ENCODE measurements around the gene EEIG1.

The EEIG1 gene

DNA sequence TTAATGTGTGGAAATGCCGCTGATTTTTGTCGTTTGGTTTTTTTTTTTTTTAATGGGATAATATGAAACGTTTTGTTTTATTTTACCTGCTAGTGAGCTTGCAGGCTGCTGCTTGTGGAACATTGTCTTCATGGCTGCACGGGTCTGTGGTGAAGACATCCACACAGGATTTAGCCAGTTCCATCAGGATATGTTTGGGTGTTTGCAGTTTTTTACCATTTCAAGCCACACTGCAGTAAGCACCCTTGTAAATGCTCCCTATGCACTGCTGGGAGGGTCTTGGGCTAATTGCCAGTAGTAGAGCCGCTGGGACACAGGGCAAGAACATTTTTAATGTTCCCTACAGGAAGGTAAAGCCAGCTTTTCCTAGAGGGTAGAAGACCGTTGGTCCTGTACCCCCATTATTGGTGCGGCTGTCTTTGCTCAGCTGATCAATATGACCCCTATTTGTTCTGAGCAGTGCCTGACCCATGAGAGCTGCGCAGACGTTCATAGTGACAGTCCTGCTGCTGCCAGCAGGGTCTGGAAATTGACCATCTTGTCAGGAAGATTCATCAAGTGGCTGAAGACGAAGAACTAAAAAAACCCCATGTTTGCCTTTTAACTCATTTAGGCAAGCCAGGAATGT is 20.5 kb upstream of the EEIG1 start:
- no peak for DNase-seq

DNA sequence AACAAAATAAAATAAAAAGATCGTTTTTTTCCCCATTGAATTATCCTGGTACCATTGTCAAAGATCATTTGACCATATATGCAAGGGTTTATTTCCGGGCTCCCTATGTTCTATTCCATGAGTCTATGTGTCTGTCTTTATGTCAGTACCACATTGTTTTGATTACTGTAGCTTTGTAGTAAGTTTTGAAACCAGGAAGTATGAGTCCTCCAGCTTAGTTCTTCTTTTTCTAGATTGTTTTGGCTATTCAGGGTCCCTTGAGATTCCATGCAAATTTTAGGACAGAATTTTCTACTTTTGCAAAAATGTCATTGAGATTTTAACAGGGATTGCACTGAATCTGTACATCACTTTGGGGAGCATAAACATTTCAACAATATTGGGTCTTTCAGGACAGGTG is 18.7 kb upstream of the EEIG1 start:
- DNase-seq = no peak

DNA sequence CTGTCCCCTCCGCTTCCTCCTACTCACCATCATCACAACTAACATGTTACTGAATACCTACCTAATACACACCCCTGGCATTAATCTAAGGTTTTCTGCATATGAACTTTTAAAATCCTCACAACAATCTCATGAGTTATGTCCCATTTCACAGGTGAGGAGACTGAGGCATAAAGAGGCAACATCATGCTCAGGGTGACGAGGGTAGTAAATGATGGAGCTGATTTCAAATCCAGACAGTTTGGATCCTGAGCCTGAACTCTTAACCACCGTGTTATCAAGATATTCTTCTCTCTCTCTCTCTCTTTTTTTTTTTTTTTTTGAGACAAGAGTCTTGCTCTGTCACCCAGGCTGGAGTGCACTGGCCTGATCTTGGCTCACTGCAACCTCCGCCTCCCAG is 12.9 kb upstream of the EEIG1 start:
- DNase-seq = no peak

DNA sequence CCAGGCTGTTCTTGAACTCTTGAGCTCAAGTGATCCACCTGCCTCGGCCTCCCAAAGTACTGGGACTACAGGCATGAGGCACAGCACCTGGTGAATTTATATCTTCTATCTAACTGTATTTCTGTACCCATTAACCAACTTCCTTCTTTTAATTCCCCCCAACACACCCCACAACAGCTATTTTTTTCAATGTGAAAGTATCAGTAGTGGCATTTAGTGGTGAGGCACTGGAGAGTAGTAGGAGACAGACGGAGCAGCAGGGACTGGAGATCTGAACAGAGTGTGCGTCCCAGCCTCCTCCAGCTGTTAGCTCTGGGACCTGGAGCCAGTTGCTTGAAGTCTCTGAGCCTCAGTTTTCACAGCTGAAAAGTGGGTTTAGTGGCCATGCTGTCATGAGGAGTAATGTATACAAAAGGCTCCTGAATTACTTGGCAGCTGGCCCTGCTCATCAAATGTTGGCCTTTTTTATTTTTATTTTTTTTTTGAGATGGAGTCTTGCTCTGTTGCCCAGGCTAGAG is 11.0 kb upstream of the EEIG1 start:
- no peak for DNase-seq

DNA sequence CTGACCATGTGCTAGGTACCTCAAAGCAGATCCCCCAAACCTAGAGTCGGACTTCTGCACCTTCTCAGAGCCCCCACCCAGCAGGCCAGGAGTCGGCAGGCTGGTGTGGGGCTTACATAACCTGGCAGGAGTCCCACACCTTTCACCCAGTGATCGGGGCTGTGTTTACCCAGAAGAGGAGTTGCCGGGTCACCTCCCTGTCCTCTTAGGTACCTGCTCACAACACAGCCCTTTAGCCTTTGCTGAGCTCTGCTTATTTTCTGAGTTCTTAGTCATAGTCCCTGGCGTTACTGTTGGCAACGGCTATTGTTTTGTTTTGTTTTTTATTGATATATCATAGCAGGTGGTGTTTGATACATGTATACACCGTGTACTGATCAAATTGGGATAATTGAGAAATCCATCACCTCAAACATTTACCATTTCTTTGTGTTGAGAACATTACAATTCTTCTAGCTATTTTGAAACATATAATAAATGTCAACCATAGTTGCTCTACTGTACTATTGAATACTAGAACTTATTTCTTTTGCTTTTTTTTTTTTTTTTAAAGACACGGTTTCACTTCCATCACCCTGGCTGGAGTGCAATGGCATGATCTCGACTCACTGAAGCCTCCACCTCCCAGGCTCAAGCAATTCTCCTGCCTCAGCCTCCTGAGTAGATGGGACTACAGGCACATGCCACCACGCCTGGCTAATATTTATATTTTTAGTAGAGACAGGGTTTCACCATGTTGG is 10.4 kb upstream of the EEIG1 start:
- peak; percentile 85 for DNase-seq

DNA sequence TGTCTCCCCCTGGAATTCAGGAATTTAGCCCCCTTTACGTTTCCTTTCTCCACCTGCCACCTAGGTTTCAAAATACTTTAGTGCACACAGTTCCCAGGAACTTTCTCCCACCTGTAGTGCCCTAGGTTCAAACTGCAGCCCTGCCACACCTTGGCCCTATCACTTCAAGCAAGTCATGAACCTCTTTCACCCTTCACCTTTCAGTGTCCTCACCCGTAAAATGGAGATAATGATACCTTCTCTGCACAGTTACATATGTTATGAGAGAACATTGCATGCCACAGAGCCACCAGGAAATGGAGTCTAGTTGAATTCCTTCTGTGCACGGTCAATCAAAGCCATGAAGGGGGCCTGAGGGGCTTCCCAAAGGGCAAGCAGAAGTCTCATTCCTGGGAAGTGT is 9.8 kb upstream of the EEIG1 start:
- DNase-seq = no peak

DNA sequence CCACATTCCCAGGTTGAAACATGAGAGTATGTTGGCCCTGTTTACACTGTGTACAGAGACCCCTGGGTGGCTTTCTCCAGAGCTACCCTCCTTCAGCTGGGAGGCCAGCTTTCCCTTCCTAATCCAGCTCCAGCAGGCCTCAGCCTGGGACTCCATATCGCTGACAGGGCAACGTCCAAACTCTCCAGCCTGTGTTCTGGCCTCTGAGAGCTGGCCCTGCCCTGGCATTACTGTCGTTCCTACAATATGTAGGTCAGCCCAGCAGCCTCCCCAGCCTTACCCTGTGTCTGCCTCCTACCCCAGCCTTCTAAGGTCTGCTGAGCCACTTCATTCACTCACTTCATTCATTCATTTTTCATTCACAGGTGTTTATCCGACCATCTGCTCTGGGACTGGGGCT is 8.3 kb upstream of the EEIG1 start:
- no peak for DNase-seq

DNA sequence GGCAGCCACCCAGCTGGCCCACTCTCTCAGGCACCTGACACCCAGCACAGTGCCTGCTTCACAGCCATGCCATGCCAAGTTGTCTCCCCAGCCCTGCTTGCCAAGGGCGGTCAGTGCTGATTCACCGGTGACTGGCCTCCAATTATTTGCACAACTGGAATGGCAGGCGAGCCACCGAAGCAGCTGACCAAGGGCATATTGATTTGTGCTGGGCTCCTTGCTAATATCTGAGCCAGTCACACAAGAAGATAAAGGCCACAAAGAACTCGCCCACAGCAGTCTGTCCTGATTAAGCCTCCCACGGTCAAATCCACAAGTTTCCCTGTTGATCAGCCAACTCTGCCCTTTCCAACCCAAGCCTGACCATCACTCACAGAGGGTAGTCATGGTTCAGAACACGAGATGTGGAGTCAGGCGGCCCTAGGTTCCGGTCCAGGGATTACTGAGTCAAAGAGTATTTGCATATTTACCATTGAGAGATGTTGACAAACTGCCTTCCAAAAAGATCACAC is 6.4 kb upstream of the EEIG1 start:
- DNase-seq = no peak

DNA sequence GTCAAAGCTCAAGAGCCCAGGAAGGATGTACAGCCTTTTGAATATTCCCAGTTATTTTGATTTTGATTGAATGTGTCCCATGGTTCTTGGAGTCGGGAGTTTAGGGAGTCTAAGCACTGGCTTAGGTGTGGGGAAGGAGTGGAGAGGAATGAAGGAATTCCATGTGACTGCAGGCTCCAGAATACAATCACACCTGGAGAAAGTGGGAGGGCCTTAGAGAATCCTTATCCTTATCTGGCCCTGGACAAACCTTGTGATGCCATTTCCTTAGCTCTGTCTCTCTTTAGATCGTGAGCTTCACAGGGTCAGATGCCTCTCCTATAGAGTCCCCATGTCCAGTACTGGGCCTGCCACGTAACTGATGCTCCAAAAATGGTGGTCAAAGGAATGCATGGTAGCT is 4.2 kb upstream of the EEIG1 start:
- no peak for DNase-seq

DNA sequence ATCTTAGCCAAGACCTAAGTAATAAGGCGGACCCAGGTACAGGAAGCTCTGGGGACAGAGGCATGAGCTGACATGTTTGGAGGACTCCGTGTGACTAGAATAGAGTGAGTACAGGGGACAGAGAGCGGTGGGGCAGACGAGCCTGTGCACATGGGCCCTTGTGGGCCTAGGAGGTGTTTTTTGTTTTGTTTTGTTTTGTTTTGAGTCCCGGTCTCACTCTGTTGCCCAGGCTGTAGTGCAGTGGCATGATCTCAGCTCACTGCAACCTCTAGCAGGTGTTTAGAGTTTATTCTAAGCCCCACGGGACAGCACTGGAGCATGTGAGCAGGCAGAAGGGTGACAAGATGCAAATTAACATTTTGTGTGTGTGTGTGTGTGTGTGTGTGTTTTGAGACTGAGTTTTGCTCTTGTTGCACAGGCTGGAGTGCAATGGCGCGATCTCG is 3.1 kb upstream of the EEIG1 start:
- no peak for DNase-seq

DNA sequence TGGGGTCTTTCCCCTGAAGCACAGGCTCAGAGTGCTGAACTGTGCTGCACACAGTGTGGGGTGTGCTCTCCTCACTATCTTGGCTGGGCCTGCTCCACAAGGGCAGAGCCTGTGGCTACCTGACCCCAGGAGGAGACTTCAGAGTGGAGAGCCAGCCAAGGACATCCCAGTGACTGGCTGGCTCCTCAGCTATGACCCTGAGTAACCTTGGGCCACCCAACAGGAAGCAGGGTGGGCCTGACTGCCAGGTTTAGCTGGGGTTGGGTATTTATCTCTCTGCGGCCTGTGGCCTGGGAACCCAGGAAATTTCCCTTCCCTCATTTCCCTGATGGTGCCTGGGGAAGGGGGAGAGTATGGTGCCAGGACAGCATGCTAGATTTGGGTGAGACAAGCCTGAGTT is 2.1 kb upstream of the EEIG1 start:
- DNase-seq = no peak

DNA sequence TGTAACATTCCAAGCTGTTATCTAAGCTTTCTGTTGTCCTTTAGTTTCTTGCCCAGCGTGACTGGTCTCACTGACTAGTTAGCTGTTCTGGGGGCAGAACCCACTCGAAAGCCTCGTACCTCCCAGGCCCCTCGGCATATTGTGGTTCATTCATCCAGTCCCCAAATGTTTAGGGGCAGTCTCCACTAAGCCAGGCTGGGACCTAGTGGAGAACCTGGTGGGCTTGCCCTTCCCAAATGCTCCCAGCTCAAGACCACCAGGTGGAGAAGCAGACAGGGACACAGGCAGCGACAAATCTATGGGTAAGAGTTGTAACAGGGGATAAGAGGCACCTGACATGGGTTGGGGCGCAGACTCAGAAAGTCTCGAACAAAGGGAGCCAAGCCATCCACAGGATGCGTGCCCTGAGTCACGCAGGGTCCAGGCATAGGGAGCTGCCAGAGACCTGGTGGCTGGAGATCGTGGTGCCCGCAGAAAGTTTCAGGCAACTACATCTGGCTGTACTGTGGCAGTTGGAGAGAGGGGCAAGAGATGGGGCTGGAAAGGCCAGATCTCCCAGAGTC is 851 bp upstream of the EEIG1 start:
- no peak for DNase-seq

DNA sequence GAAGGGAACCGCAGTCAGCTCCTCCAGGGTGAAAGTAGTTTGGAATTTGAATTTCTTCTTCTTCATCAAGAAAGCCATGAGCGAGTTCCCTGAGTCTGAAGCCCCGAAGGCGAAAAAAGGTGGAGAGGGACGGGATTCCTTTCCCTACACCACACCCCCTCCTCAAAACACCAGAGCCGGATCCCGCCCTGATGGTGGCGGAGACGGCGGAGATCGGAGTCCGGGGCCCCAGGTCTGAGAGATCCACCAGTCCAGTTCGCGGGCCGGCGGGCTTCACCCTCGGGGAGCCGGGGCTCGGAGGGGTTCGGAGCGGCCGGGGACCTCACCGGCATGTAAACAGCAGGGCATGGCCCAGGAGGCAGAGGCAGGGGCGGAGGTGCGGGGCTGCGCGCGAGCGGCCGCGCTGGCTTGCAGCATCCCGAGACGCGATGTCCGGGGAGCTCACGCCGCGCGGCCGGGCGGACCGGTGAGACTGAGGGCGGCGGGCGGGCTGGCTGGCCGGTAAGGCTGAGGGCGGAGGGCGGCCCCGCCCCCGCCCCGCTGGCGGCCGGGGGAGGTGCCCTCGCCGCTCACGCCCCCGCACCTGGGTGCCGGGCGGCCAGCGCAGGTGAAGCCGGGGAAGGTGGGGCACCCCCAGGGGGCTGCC is 606 bp downstream of the EEIG1 start:
- no peak for DNase-seq

DNA sequence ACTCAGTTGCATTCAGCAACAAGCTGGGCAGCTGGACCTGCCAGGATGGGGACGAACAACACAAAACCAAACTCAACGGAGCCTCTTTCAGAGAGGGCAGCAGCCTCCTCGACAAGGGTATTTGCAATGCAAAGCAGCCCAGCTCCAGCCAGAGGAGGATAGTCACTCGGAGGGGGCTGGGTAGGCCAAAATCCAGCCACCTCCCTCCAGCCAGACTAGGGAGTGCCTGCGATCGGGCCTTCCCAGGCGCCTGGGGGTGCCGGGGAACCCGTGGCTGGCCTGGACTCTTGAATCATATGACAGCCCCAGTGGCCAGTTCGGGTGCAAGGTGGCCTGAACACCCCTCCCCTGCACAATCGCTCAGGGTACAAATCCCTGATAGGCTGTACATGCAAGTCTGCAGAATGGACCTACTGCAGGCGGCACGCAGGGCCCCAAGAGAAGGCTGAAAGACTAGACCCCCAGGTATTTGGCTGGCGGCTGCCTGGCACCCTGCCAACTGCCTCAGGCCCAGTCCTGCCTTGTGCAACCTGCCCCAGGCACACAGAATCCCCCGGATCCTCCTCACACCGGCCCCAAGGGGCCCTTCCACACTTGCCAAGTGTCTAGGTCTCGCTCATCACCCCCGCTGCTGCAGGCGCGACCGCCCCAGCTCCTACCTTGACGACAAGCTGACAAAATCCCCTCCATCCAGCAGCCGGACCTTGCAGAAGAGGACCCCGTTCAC is 1.3 kb downstream of the EEIG1 start:
- DNase-seq = no peak

DNA sequence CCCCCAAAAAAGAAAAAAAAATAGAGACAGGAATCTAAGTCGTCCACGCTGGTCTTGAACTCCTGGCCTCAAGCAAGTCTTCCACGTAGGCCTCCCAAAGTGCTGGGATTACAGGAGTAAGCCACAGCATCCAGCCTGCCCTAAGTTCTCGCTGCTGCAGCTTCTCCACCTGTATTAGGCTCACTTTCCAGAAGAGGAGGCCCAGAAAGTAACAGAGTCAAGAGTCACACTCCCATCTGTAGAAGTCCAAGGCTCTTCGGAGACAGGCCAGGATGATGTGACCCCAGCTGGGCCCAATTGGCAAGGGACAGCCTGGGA is 1.8 kb downstream of the EEIG1 start:
- DNase-seq = no peak

DNA sequence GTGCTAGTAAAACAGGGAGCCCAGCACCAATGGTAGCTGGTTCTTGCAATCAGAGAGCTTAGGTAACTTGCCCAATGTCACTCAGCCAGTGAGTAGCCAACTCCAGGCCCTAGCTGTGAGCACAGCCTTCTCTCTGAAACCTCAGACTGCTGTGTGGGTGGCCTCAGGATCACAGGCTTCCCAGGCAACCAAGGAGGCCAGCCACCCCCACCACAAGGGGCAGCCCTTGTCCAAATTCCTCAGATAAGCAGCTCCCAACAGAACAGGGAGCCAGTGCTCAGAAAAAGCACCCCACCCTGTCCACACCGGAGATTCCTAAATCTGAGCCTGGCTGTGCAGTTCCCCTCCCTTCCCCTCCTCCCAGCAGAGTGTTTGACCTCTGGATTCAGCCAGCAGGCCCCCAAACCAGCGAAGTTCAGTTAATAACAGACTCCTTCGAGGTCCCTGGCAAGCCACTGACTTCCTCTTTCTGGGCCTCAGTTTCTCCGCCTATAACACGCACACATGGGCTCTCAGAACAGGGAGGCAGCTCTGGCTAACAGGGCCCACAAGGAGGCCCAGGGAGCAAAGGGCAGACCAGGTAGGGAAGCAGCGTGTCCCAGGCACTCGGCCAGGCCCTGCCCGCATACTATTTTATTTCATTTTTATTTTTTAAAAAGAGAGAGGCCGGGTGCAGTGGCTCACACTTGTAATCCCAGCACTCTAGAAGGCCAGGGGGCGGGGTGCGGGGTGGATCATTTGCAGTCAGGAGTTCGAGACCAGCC is 2.7 kb downstream of the EEIG1 start:
- DNase-seq = no peak

DNA sequence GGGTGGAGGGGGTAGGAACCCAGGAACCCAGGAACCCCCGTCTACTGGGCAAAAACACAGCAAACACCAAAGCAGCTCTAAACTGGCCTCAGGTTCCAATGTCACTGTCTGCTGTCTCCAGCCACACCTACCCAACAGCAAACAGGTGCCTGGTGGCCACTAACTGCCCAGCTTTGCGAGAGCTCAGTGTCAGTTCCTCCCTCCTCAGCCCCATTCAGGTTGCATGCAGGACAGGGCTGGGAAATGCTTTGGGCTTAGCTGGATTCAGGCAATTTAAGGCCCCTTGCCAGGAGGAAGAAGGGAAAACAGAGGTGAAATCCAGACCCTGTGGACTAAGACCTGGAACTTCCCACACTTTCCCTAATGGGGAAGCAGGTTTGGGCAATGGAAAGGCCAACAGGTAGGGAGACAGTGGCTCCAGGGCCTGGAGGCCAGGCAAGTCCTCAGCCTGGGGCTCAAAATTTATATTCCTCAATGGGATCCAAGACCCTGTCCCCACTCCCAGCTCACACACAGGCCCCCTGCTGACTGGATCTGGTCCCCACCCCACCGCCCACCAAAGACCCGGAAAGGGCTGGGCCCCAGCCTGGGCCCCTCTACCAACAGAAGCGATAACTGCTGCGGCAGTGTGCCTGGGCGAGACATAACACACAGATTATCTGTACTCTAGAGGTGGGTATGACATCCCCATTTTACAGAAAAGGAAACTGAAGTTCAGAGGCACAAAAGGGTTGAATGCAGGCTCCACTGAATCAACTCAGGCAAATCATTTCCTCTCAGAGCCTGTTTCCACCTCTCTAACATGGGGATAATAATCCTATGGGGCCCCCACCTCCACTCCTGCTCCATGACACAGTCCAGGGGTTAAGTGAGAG is 3.5 kb downstream of the EEIG1 start:
- no peak for DNase-seq

DNA sequence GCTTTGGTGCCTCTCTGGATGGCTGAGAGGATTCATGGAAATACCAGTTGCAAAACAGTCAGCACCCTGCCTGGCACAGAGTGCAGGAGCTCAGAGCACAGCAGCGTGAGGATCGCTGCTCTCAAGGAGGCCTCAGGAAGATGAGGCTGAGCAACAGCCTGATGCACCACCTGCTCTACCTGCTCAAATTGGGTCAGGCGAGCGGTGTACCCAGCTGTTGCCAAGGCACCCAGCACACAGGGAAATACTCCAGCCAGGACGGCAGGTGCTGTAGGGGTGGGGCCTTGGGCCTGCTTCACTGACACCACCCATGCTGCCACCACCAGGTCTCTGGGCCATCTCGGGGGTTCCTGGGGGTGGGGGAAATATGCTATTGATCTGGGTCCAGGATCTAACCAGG is 4.3 kb downstream of the EEIG1 start:
- peak; percentile 87 for DNase-seq

DNA sequence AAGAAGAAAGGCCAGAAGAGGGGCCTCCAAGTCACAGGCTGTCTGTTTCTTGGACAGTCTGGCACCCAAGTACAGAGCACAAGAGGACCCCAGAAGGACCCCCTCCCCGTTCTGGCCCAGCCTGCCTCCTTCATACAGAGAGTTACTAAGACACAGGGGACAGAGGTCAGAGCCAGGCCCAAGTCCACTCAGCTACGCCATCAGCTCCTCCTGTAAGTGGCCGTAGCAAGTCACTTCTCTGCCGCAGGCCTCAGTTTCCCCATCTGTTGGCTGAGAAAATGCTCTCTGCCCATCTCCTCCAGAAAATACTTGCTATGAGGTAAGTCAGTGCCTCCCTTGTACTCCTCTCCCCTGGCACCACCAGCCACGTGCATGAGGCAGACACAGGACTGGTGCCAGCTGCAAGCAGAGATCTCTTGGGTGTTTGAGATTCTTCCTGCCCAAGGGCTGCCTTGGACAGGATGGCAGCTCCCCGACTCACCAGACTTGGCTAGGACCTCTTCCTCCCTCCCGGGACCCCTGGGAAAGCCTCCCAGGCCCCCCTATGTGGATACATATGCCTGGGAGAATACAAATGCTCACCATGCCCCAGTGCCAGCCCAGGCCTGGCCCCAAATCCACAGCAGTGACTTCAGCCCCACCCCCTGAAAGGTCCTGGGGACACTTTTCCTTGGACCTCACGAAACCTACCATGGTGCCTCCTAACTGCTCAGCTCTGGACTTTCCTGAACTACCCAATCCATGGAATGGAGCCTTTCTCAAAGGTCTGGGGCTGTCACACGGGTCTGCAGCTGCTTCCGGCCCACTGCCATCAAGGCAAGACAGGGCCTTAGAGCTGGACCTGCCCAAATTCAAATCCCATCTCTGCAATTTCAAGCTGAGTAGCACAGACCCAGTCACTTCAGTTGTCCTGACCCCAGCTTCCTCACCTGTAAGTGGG is 5.1 kb downstream of the EEIG1 start:
- DNase-seq = no peak

DNA sequence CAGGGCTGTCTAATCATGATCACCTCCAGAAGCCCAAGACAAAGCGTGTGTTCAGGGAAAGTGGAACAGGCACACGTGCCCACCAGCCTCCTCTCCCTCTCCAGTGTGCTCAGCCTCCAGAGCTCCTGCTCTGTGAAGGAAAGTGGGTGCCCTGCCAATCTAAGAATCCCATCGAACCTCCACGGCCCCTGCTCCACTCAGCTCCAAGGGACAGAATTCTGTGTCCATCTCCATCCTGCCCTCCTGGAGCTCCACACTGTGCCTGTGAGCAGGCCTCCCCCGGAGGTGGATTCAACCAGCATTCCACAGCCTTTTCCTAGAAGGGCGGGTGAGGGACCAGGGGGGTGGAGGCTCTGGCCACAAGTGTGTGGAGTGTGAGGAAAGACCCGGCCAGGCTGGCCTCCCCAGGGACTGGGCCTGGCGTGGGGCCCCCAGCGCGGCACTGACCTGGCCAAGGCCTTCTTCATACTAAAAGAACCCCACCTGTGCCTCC is 6.0 kb downstream of the EEIG1 start:
- DNase-seq = no peak
